GM19193 (cell line): ENCODE results near the gene DYNC1LI1.

Experiments
- POLR2A ChIP-seq: IDR thresholded peaks from 4 replicates; pipeline ENCODE4 v1.6.1; 2011; ENCODE audit not compliant: insufficient read depth, insufficient read length; ENCODE audit errors: extremely low read depth

Gene DYNC1LI1

GRCh38 chr3:32592696-32593353 is 22.2 kb upstream of the DYNC1LI1 start:
- TF ChIP-seq POLR2A = no peak

GRCh38 chr3:32592011-32592410 is 21.4 kb upstream of the DYNC1LI1 start:
- no peak for TF ChIP-seq POLR2A

- no peak for TF ChIP-seq POLR2A
These were observed 20.5 kb upstream of the DYNC1LI1 start for GRCh38 chr3:32591186-32591585.

GRCh38 chr3:32586356-32586755 is 15.7 kb upstream of the DYNC1LI1 start:
- no peak for TF ChIP-seq POLR2A

GRCh38 chr3:32584660-32585059 is 14.0 kb upstream of the DYNC1LI1 start:
- TF ChIP-seq POLR2A = no peak

- TF ChIP-seq POLR2A = no peak
These were observed 13.1 kb upstream of the DYNC1LI1 start for GRCh38 chr3:32583708-32584107.

GRCh38 chr3:32577581-32578556 is 7.2 kb upstream of the DYNC1LI1 start:
- TF ChIP-seq POLR2A = no peak

- TF ChIP-seq POLR2A = no peak
These were observed 6.5 kb upstream of the DYNC1LI1 start for GRCh38 chr3:32577174-32577573.

GRCh38 chr3:32575451-32576113 is 4.9 kb upstream of the DYNC1LI1 start:
- TF ChIP-seq POLR2A = no peak

GRCh38 chr3:32571192-32571485 is 481 bp upstream of the DYNC1LI1 start:
- TF ChIP-seq POLR2A = no peak

GRCh38 chr3:32569540-32570420 is 878 bp downstream of the DYNC1LI1 start:
- no peak for TF ChIP-seq POLR2A

- TF ChIP-seq POLR2A = no peak
These were observed 1.7 kb downstream of the DYNC1LI1 start for GRCh38 chr3:32568953-32569352.

GRCh38 chr3:32564195-32564594 is 6.5 kb downstream of the DYNC1LI1 start:
- TF ChIP-seq POLR2A = no peak

GRCh38 chr3:32562640-32563039 is 8.0 kb downstream of the DYNC1LI1 start:
- no peak for TF ChIP-seq POLR2A

- no peak for TF ChIP-seq POLR2A
These were observed 12.9 kb downstream of the DYNC1LI1 start for GRCh38 chr3:32557640-32558352.

- no peak for TF ChIP-seq POLR2A
These were observed 14.3 kb downstream of the DYNC1LI1 start for GRCh38 chr3:32556332-32556731.
